ENCODE results near the gene PPP1R1A.

PPP1R1A gene

GRCh38 chr12:54603173-54603814, 14.8 kb upstream of the PPP1R1A start:
- peak; percentile 78 for DNase-seq (ENCODE audit: low spot score)

- peak; percentile 50 for DNase-seq (ENCODE audit: low spot score)
Measured at GRCh38 chr12:54602661-54603060, 14.2 kb upstream of the PPP1R1A start.

- peak; percentile 72 for DNase-seq (ENCODE audit: low spot score)
Measured at GRCh38 chr12:54601841-54602240, 13.4 kb upstream of the PPP1R1A start.

GRCh38 chr12:54598970-54599369, 10.5 kb upstream of the PPP1R1A start:
- DNase-seq (ENCODE audit: low spot score) = no peak

- peak; percentile 62 for DNase-seq (ENCODE audit: low spot score)
Measured at GRCh38 chr12:54596526-54596946, 8.1 kb upstream of the PPP1R1A start.

- no peak for DNase-seq (ENCODE audit: low spot score)
Measured at GRCh38 chr12:54595471-54595870, 7.0 kb upstream of the PPP1R1A start.

- DNase-seq (ENCODE audit: low spot score) = no peak
Measured at GRCh38 chr12:54593725-54594124, 5.3 kb upstream of the PPP1R1A start.

- DNase-seq (ENCODE audit: low spot score) = no peak
Measured at GRCh38 chr12:54593135-54593534, 4.7 kb upstream of the PPP1R1A start.

- no peak for DNase-seq (ENCODE audit: low spot score)
Measured at GRCh38 chr12:54592316-54592715, 3.9 kb upstream of the PPP1R1A start.

GRCh38 chr12:54590978-54591591, 2.6 kb upstream of the PPP1R1A start:
- DNase-seq (ENCODE audit: low spot score) = no peak

GRCh38 chr12:54589964-54590363, 1.5 kb upstream of the PPP1R1A start:
- DNase-seq (ENCODE audit: low spot score) = no peak

GRCh38 chr12:54588890-54589267, 420 bp upstream of the PPP1R1A start:
- DNase-seq (ENCODE audit: low spot score) = no peak

- DNase-seq (ENCODE audit: low spot score) = no peak
Measured at GRCh38 chr12:54587315-54587873, 1.1 kb downstream of the PPP1R1A start.

- no peak for DNase-seq (ENCODE audit: low spot score)
Measured at GRCh38 chr12:54586620-54587019, 1.8 kb downstream of the PPP1R1A start.

GRCh38 chr12:54585243-54585642, 3.2 kb downstream of the PPP1R1A start:
- DNase-seq (ENCODE audit: low spot score) = no peak

- DNase-seq (ENCODE audit: low spot score) = peak; percentile 29
Measured at GRCh38 chr12:54584128-54584527, 4.3 kb downstream of the PPP1R1A start.

- no peak for DNase-seq (ENCODE audit: low spot score)
Measured at GRCh38 chr12:54583726-54584125, 4.7 kb downstream of the PPP1R1A start.

GRCh38 chr12:54581412-54581811, 7.0 kb downstream of the PPP1R1A start:
- no peak for DNase-seq (ENCODE audit: low spot score)

GRCh38 chr12:54579696-54580333, 8.6 kb downstream of the PPP1R1A start:
- peak; percentile 64 for DNase-seq (ENCODE audit: low spot score)

- no peak for DNase-seq (ENCODE audit: low spot score)
Measured at GRCh38 chr12:54579258-54579657, 9.2 kb downstream of the PPP1R1A start.

GRCh38 chr12:54578778-54579177, 9.7 kb downstream of the PPP1R1A start:
- DNase-seq (ENCODE audit: low spot score) = no peak

- DNase-seq (ENCODE audit: low spot score) = no peak
Measured at GRCh38 chr12:54572881-54573280, 15.6 kb downstream of the PPP1R1A start.
